HepG2 (cell line): ENCODE results near the gene PDK3. TPM values are rescaled to one million over a fixed set of nuclear protein-coding genes. Genes with fewer than 3 reads are reported as not detected.

Experiments
- ATAC-seq: fragments of 200-7000 bp; cut with Tn5 transposase; 3 replicates; pipeline ENCODE4 v1.9.1; 2020; ENCODE audit warnings: mild to moderate bottlenecking, moderate library complexity
- BruUV-seq: library from RNA; stranded (reverse); fragments of 400-500 nt; replicated peaks from 2 replicates; lab custom pipeline; 2021; lab: Mats Ljungman, UMichigan
- CTCF ChIA-PET: fragments of 300-600 bp; formaldehyde crosslinking; extraction: SDS; loops from one replicate; lab custom pipeline; 2021; ENCODE audit warnings: low total read pairs, inconsistent platforms, low intra/inter-chr PET ratio; lab: Yijun Ruan, JAX
- POLR2A ChIA-PET: fragments of 350-600 bp; sonication (Branson Sonifier 250); formaldehyde crosslinking; loops from one replicate; lab custom pipeline; 2020; ENCODE audit warnings: antibody characterized with exemption, inconsistent platforms; lab: Yijun Ruan, JAX
- DNase-seq: peaks from one replicate; pipeline ENCODE4 v3.0.0-alpha.2; 2015; ENCODE audit warnings: low spot score
- FAIRE-seq: peaks from 3 replicates; lab custom pipeline; 2011; peaks lifted over from hg19 to GRCh38; lab: Jason Lieb, UNC
- H2AFZ ChIP-seq: one replicate; pipeline ENCODE4 v1.6.1; 2011; ENCODE audit warnings: low read length, inconsistent platforms
- H3K27ac ChIP-seq: fragments of 300-600 bp; 3 replicates; pipeline ENCODE4 v1.8.0; 2011; ENCODE audit warnings: mixed run types, mild to moderate bottlenecking, mixed read lengths, low read length, inconsistent platforms; ENCODE audit not compliant: insufficient read depth; ENCODE audit errors: extremely low read length
- H3K27me3 ChIP-seq, 2 experiments: fragments of 200-600 bp in 1 of 2; 2 replicates in 1 of 2; 3 replicates in 1 of 2; pipeline versions ENCODE4 v1.6.0 to v1.8.0; 2011; ENCODE audit warnings: low read length in 2 of 2, mild to moderate bottlenecking in 2 of 2, moderate library complexity in 2 of 2, inconsistent platforms in 1 of 2; ENCODE audit not compliant: insufficient read depth in 2 of 2, control insufficient read depth in 1 of 2
- H3K36me3 ChIP-seq, 2 experiments: fragments of 200-600 bp in 1 of 2; replicated peaks in 1 of 2; 2 replicates in 1 of 2; 3 replicates in 1 of 2; pipeline versions ENCODE4 v1.5.1 to v1.8.0; 2011; ENCODE audit warnings: low read length in 2 of 2, inconsistent platforms in 1 of 2; ENCODE audit not compliant: insufficient read depth in 2 of 2, control insufficient read depth in 1 of 2
- H3K4me1 ChIP-seq: 2 replicates; pipeline ENCODE4 v1.5.1; 2012; ENCODE audit warnings: low read length, inconsistent platforms; ENCODE audit not compliant: insufficient read depth
- H3K4me2 ChIP-seq: 2 replicates; pipeline ENCODE4 v1.6.0; 2011; ENCODE audit warnings: low read depth, low read length, inconsistent platforms
- H3K4me3 ChIP-seq, 3 experiments: fragments of 200-600 bp in 1 of 3; sonication (generic), shearing (Covaris generic) in 1 of 3; replicated peaks in 1 of 3; 2 replicates each; pipeline ENCODE4 v1.5.1; 2011 to 2016; ENCODE audit warnings: low read length in 3 of 3, inconsistent platforms in 2 of 3, low read depth in 2 of 3, mild to moderate bottlenecking in 2 of 3, control low read depth in 1 of 3, mixed read lengths in 1 of 3; ENCODE audit not compliant: insufficient read depth in 1 of 3
- H3K79me2 ChIP-seq: one replicate; pipeline ENCODE4 v1.6.1; 2011; ENCODE audit warnings: low read length, inconsistent platforms; ENCODE audit not compliant: insufficient read depth
- H3K9ac ChIP-seq: 2 replicates; pipeline ENCODE4 v1.6.0; 2011; ENCODE audit warnings: mild to moderate bottlenecking, low read depth, low read length, inconsistent platforms; ENCODE audit not compliant: insufficient read depth
- H3K9me3 ChIP-seq: 2 replicates; pipeline ENCODE4 v1.5.1; 2012; ENCODE audit warnings: mild to moderate bottlenecking, low read length
- H4K20me1 ChIP-seq: 2 replicates; pipeline ENCODE4 v1.6.0; 2011; ENCODE audit warnings: inconsistent platforms, mild to moderate bottlenecking, low read length, moderate library complexity; ENCODE audit not compliant: insufficient read depth
- BORCS8-MEF2B ChIP-seq: sonication (generic); formaldehyde crosslinking; IDR thresholded peaks from 2 replicates; pipeline ENCODE4 v1.8.0; 2022; ENCODE audit warnings: mild to moderate bottlenecking, missing genetic modification reagents
- MED13 ChIP-seq: sonication (generic); formaldehyde crosslinking; IDR thresholded peaks from 2 replicates; pipeline ENCODE4 v1.5.0; 2020; ENCODE audit warnings: missing genetic modification reagents
- RARA ChIP-seq: IDR thresholded peaks from 2 replicates; pipeline ENCODE4 v1.6.1; 2016; ENCODE audit warnings: missing genetic modification reagents, missing compliant biosample characterization
- RELA ChIP-seq: sonication (generic); formaldehyde crosslinking; IDR thresholded peaks from 2 replicates; pipeline ENCODE4 v1.4.0; 2020; ENCODE audit warnings: missing genetic modification reagents
- RXRB ChIP-seq: IDR thresholded peaks from 2 replicates; pipeline ENCODE4 v1.6.1; 2016; ENCODE audit warnings: borderline replicate concordance, missing genetic modification reagents, missing compliant biosample characterization
- SIX4 ChIP-seq: sonication (generic); formaldehyde crosslinking; IDR thresholded peaks from 2 replicates; pipeline ENCODE4 v1.4.0; 2020; ENCODE audit warnings: missing genetic modification reagents
- U2AF1 ChIP-seq: fragments of 200-400 bp; formaldehyde crosslinking; optimal IDR thresholded peaks from 2 replicates; pipeline ENCODE3; 2017; ENCODE audit warnings: mild to moderate bottlenecking, low read depth, low read length
- ZNF383 ChIP-seq: sonication (generic); formaldehyde crosslinking; IDR thresholded peaks from 2 replicates; pipeline ENCODE4 v1.4.0; 2020; ENCODE audit warnings: missing genetic modification reagents, mild to moderate bottlenecking, borderline replicate concordance
- ZNF512 ChIP-seq: sonication (generic); formaldehyde crosslinking; IDR thresholded peaks from 2 replicates; pipeline ENCODE4 v1.4.0; 2020; ENCODE audit warnings: mild to moderate bottlenecking, missing genetic modification reagents
- ZNF546 ChIP-seq: sonication (generic); formaldehyde crosslinking; conservative IDR thresholded peaks from 2 replicates; pipeline ENCODE4 v1.8.1; 2023; ENCODE audit warnings: mild to moderate bottlenecking, missing genetic modification reagents
- ZNF850 ChIP-seq: sonication (generic); formaldehyde crosslinking; conservative IDR thresholded peaks from 2 replicates; pipeline ENCODE4 v1.9.0; 2021; ENCODE audit warnings: mild to moderate bottlenecking, missing genetic modification reagents
- whole genome bisulfite sequencing: methylation state at CpG from one replicate; pipeline ENCODE4 v1.1.6; 2017; ENCODE audit warnings: low lambda C conversion rate; 5-methylcytosine and 5-hydroxymethylcytosine counted together
- in situ Hi-C: cut with HindIII; loops from 2 replicates; pipeline ENCODE4 v1.10.0; 2017; ENCODE audit warnings: low pct_unique_long_range_greater_than_20kb; ENCODE audit not compliant: extremely low pct_ligation_motif_present
- intact Hi-C: fragments of 100-400 bp; cut with micrococcal nuclease; formaldehyde crosslinking; loops from one replicate; pipeline ENCODE4 v1.10.0; 2022; ENCODE audit not compliant: unreplicated experiment
- polyA plus RNA-seq, 8 experiments: library from polyadenylated mRNA; depleted of rRNA in 3 of 8; stranded (reverse) in 7 of 8; unstranded in 1 of 8; fragments of >200 nt; fragmentation: Illumina TruSeq in 4 of 8; extraction: Trizol in 4 of 8; gene quantifications; 2 replicates each; pipeline versions ENCODE4 v1.2.1 to v1.2.3, GENCODE V29; 2011 to 2016; ENCODE audit warnings: low read depth in 4 of 8, missing spikeins in 1 of 8, mixed read lengths in 1 of 8; ENCODE audit not compliant: insufficient read depth in 1 of 8
- total RNA-seq, 5 experiments: library from RNA; depleted of rRNA; stranded (reverse); fragments of >200 nt; fragmentation: Illumina TruSeq; extraction: Trizol; gene quantifications; 2 replicates each; pipeline ENCODE4 v1.2.3, GENCODE V29; 2016; ENCODE audit warnings: low read depth in 1 of 5
- TF ChIP-seq, protein P1 (sequence below): sonication (generic); formaldehyde crosslinking; IDR thresholded peaks from 2 replicates; pipeline ENCODE4 v1.5.1; 2020; ENCODE audit warnings: mild to moderate bottlenecking, missing genetic modification reagents, borderline replicate concordance
- TF ChIP-seq, protein P2 (sequence below), 2 experiments: IDR thresholded peaks; 2 replicates each; pipeline ENCODE4 v1.6.1; 2011 to 2012; ENCODE audit warnings: low read length in 2 of 2, borderline replicate concordance in 1 of 2, low read depth in 1 of 2, mild to moderate bottlenecking in 1 of 2, moderate library complexity in 1 of 2

PDK3 gene
- total and polyA plus RNA-seq, 2 of the 13 experiments (the other 11 are each of a cell fraction or from before 2014, with no cell fraction given): 9.1 to 10.5 TPM

DNA sequence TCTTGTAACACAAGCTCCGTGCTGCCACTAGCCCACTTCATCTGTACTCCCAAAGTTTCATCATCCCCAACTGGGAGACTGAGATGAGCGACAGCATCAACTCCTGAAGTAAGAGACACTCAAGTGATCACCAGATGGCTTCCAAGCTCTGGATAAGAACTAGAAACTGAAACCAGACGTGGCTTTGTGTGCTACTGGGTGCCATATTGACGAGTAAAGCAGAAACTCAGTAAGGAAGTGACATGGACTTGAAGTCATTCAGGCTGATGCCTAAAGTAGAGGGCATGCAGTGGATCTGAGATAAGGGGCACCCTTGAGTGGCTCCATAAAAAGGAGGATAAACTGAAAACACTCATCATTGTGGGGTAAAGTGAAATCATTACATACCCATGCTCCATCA lies 109.7 kb downstream of the PDK3 start:
- no peaks in the 10 kb centered on the region for H3K4me1 ChIP-seq
- intact Hi-C loops: no loop called here
- no peaks in the 10 kb centered on the region for H3K9me3 ChIP-seq
- in situ Hi-C loops: no loop called here
- no peak overlapping the region for H2AFZ ChIP-seq
- H3K4me2 ChIP-seq: no peak overlapping the region
- H3K36me3 ChIP-seq: peaks cover 0 to 6% of the 10 kb centered on the region in 2 experiments; a peak in 3 of 5 replicates
- ATAC-seq: no peak
- TF ChIP-seq MED13 (no peak), RARA (no peak), ZNF546 (CRISPR knock-in tag) (no peak), RXRB (CRISPR knock-in tag) (no peak), ZNF383 (no peak)
- TF ChIP-seq, protein P1, sequence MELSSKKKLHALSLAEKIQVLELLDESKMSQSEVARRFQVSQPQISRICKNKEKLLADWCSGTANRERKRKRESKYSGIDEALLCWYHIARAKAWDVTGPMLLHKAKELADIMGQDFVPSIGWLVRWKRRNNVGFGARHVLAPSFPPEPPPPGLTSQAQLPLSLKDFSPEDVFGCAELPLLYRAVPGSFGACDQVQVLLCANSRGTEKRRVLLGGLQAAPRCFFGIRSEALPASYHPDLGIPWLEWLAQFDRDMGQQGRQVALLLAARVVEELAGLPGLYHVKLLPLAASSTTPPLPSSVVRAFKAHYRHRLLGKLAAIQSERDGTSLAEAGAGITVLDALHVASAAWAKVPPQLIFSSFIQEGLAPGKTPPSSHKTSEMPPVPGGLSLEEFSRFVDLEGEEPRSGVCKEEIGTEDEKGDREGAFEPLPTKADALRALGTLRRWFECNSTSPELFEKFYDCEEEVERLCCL (CRISPR knock-in tag): no peak
- TF ChIP-seq, all 625 proteins: peak for 0
- ChIA-PET POLR2A (no interaction called here), CTCF (no interaction called here)
- FAIRE-seq: no peak
- WGBS: 86% methylated on average over 4 of the region's 4 CpGs
- H3K27ac ChIP-seq: no peak overlapping the region
- H3K4me3 ChIP-seq: no peak overlapping the region
- no TSS peak for BruUV-seq
- no peak overlapping the region for H3K9ac ChIP-seq
- H4K20me1 ChIP-seq: no peaks in the 10 kb centered on the region
- H3K27me3 ChIP-seq: no peaks in the 10 kb centered on the region
- no peaks in the 10 kb centered on the region for H3K79me2 ChIP-seq
- DNase-seq: no peak

- Histone ChIP-seq H3K79me2 (no peaks in the 10 kb centered on the region), H3K4me3 (no peak overlapping the region), H3K27ac (no peak overlapping the region), H3K4me2 (no peak overlapping the region), H3K9ac (no peak overlapping the region), H3K9me3 (no peaks in the 10 kb centered on the region)
- FAIRE-seq (no peak), ATAC-seq (no peak)
- WGBS: 100% methylated on average over 1 of the region's 1 CpG
- POLR2A ChIA-PET: no interaction called here
- BruUV-seq: no TSS peak
- in situ Hi-C loops: no loop called here
- intact Hi-C loops: no loop called here
- TF ChIP-seq BORCS8-MEF2B (CRISPR knock-in tag) (no peak), RELA (CRISPR knock-in tag) (no peak), U2AF1 (no peak), ZNF850 (CRISPR knock-in tag) (no peak), ZNF512 (no peak), SIX4 (CRISPR knock-in tag) (no peak)
- TF ChIP-seq, protein P2, sequence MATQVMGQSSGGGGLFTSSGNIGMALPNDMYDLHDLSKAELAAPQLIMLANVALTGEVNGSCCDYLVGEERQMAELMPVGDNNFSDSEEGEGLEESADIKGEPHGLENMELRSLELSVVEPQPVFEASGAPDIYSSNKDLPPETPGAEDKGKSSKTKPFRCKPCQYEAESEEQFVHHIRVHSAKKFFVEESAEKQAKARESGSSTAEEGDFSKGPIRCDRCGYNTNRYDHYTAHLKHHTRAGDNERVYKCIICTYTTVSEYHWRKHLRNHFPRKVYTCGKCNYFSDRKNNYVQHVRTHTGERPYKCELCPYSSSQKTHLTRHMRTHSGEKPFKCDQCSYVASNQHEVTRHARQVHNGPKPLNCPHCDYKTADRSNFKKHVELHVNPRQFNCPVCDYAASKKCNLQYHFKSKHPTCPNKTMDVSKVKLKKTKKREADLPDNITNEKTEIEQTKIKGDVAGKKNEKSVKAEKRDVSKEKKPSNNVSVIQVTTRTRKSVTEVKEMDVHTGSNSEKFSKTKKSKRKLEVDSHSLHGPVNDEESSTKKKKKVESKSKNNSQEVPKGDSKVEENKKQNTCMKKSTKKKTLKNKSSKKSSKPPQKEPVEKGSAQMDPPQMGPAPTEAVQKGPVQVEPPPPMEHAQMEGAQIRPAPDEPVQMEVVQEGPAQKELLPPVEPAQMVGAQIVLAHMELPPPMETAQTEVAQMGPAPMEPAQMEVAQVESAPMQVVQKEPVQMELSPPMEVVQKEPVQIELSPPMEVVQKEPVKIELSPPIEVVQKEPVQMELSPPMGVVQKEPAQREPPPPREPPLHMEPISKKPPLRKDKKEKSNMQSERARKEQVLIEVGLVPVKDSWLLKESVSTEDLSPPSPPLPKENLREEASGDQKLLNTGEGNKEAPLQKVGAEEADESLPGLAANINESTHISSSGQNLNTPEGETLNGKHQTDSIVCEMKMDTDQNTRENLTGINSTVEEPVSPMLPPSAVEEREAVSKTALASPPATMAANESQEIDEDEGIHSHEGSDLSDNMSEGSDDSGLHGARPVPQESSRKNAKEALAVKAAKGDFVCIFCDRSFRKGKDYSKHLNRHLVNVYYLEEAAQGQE (IDR thresholded peaks at IDR 0.05; ENCODE audit: borderline replicate concordance in 1 of 2, low read depth in 1 of 2, low read length in 2 of 2): no peak
- TF ChIP-seq, all 625 proteins: peak for 0
- Histone ChIP-seq H3K4me1 (no peaks in the 10 kb centered on the region), H3K36me3 (peaks cover 0 to 6% of the 10 kb centered on the region in 2 experiments; a peak in 3 of 5 replicates), H4K20me1 (no peaks in the 10 kb centered on the region), H3K27me3 (no peaks in the 10 kb centered on the region), H2AFZ (no peak overlapping the region)
- CTCF ChIA-PET: no interaction called here
- DNase-seq: no peak
Measured at GRCh38 chrX:24575496-24575895, 110.4 kb downstream of the PDK3 start.
